PFSK-1 (cell line): ENCODE measurements around the gene CCDC12.

Source experiments
- FOXP2 ChIP-seq: optimal IDR thresholded peaks from 2 replicates; pipeline ENCODE3; 2011; ENCODE audit warnings: borderline replicate concordance, control low read depth, inconsistent platforms; ENCODE audit not compliant: insufficient read depth; ENCODE audit errors: extremely low read length, extremely low read depth
- POLR2AphosphoS5 ChIP-seq: IDR thresholded peaks from 2 replicates; pipeline ENCODE4 v1.6.1; 2012; ENCODE audit warnings: low read depth, mild to moderate bottlenecking, control low read depth, low read length, moderate library complexity
- SIN3A ChIP-seq: IDR thresholded peaks from 2 replicates; pipeline ENCODE4 v1.6.1; 2012; ENCODE audit warnings: mild to moderate bottlenecking, low read length, moderate library complexity, borderline replicate concordance; ENCODE audit not compliant: insufficient read depth
- TAF1 ChIP-seq: IDR thresholded peaks from 2 replicates; pipeline ENCODE4 v1.6.1; 2012; ENCODE audit warnings: low read length, control low read depth, borderline replicate concordance; ENCODE audit not compliant: insufficient read depth
- TF ChIP-seq, protein P1 (sequence below), 2 experiments: IDR thresholded peaks; 2 replicates each; pipeline versions ENCODE4 v1.6.1 to v1.8.0; 2011 to 2012; ENCODE audit warnings: low read depth in 2 of 2, low read length in 2 of 2, control low read depth in 1 of 2, inconsistent platforms in 1 of 2, mild to moderate bottlenecking in 1 of 2, moderate library complexity in 1 of 2; ENCODE audit not compliant: insufficient read depth in 1 of 2

DNA sequence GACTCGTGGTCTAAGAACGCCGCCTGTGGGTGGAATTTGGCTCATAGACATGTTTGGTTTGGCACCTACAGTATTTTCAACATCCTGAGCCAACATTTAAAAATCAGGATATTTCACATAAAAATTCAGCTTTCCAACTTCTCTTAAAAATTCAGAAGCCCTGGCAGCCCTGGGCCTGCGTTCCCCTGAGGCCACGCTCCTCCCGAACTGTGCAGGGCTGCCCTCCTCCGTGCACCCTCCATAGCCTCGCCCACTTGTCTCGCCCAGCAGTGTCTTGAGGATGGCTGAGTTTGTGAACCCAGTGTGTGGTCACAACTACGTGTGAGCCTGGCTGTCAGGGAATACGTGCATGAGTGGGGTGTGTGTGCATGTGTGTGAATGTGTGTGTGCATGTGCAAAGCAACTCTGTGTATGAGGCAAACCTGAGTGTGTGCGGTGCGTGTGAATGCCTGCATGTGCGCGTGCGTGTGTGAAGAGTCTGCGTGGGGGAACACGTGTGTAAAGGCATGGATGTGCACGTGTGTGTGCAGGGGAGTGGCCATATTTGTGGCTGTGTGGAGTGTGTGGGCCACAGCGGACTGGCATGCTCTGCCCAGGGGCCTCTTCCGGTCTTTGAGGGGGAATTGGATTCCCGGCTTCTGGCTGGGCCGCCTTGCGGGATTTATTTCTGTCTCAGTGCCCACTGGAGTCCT lies 68.1 kb downstream of the CCDC12 start:
- TF ChIP-seq, protein P1, sequence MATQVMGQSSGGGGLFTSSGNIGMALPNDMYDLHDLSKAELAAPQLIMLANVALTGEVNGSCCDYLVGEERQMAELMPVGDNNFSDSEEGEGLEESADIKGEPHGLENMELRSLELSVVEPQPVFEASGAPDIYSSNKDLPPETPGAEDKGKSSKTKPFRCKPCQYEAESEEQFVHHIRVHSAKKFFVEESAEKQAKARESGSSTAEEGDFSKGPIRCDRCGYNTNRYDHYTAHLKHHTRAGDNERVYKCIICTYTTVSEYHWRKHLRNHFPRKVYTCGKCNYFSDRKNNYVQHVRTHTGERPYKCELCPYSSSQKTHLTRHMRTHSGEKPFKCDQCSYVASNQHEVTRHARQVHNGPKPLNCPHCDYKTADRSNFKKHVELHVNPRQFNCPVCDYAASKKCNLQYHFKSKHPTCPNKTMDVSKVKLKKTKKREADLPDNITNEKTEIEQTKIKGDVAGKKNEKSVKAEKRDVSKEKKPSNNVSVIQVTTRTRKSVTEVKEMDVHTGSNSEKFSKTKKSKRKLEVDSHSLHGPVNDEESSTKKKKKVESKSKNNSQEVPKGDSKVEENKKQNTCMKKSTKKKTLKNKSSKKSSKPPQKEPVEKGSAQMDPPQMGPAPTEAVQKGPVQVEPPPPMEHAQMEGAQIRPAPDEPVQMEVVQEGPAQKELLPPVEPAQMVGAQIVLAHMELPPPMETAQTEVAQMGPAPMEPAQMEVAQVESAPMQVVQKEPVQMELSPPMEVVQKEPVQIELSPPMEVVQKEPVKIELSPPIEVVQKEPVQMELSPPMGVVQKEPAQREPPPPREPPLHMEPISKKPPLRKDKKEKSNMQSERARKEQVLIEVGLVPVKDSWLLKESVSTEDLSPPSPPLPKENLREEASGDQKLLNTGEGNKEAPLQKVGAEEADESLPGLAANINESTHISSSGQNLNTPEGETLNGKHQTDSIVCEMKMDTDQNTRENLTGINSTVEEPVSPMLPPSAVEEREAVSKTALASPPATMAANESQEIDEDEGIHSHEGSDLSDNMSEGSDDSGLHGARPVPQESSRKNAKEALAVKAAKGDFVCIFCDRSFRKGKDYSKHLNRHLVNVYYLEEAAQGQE (IDR thresholded peaks at IDR 0.05; ENCODE audit: insufficient read depth in 1 of 2, low read depth in 2 of 2, low read length in 2 of 2) = no peak
- TF ChIP-seq TAF1 = no peak
- no peak for TF ChIP-seq POLR2AphosphoS5
- TF ChIP-seq SIN3A = no peak
- TF ChIP-seq FOXP2 = no peak
